Esophagus (tissue), 2 donors: ENCODE data around the gene CCDC88C. TPM values are rescaled to one million over a fixed set of nuclear protein-coding genes. Genes with fewer than 3 reads are reported as not detected.

ENCODE experiments used
- H3K27ac ChIP-seq, 2 donors: one replicate each; pipeline ENCODE4 v1.5.1; 2013; ENCODE audit warnings: low read depth in 2 of 2, mild to moderate bottlenecking in 2 of 2, inconsistent platforms in 1 of 2, low read length in 1 of 2, moderate library complexity in 1 of 2
- H3K27me3 ChIP-seq, 2 donors: one replicate each; pipeline ENCODE4 v1.6.1; 2013; ENCODE audit warnings: low read length in 2 of 2, control low read depth in 1 of 2, mild to moderate bottlenecking in 1 of 2; ENCODE audit not compliant: insufficient read depth in 2 of 2, control insufficient read depth in 1 of 2
- H3K36me3 ChIP-seq, 2 donors: one replicate each; pipeline ENCODE4 v1.6.1; 2013; ENCODE audit warnings: low read length in 1 of 2; ENCODE audit not compliant: control insufficient read depth in 2 of 2, insufficient read depth in 2 of 2
- H3K4me1 ChIP-seq, 2 donors: one replicate each; pipeline ENCODE4 v1.6.1; 2013; ENCODE audit warnings: low read length in 1 of 2; ENCODE audit not compliant: control insufficient read depth in 2 of 2, insufficient read depth in 2 of 2
- H3K4me3 ChIP-seq, 2 donors: one replicate each; pipeline ENCODE4 v1.5.1; 2013; ENCODE audit warnings: low read length in 2 of 2, mild to moderate bottlenecking in 2 of 2, low read depth in 1 of 2, moderate library complexity in 1 of 2
- H3K9me3 ChIP-seq, 2 donors: one replicate each; pipeline ENCODE4 v1.6.1; 2013; ENCODE audit warnings: mild to moderate bottlenecking in 2 of 2, low read depth in 1 of 2, low read length in 1 of 2, moderate library complexity in 1 of 2; ENCODE audit not compliant: control insufficient read depth in 2 of 2, insufficient read depth in 1 of 2
- whole genome bisulfite sequencing, 2 donors: extraction: QIAGEN DNeasy Blood & Tissue Kit; methylation state at CpG; one replicate each; pipeline ENCODE4 v1.1.7; 2013; 5-methylcytosine and 5-hydroxymethylcytosine counted together
- polyA plus RNA-seq, 2 donors: library from polyadenylated mRNA; stranded (reverse); fragments of 200-250 nt; gene quantifications; one replicate each; pipeline ENCODE4 v1.2.3, GENCODE V29; 2013
- donor health status: healthy with polysubstance abuse.
- donor health status: Bipolar disorder and iron deficiency.

Gene CCDC88C
- polyA plus RNA-seq, 2 donors = 11.0 to 18.5 TPM

GRCh38 chr14:91374879-91375702 is 42.5 kb downstream of the CCDC88C start:
- H3K9me3 ChIP-seq = no peaks in the 10 kb centered on the region
- H3K36me3 ChIP-seq = no peaks in the 10 kb centered on the region
- H3K4me3 ChIP-seq = no peak overlapping the region
- peaks cover 6 to 36% of the 10 kb centered on the region in 2 donors for H3K4me1 ChIP-seq
- H3K27me3 ChIP-seq = no peaks in the 10 kb centered on the region
- H3K27ac ChIP-seq = peak overlapping the region in 1 of 2 donors; percentile 26
- WGBS, 2 donors = 75 to 78% methylated on average over 26 of the region's 26 CpGs

DNA sequence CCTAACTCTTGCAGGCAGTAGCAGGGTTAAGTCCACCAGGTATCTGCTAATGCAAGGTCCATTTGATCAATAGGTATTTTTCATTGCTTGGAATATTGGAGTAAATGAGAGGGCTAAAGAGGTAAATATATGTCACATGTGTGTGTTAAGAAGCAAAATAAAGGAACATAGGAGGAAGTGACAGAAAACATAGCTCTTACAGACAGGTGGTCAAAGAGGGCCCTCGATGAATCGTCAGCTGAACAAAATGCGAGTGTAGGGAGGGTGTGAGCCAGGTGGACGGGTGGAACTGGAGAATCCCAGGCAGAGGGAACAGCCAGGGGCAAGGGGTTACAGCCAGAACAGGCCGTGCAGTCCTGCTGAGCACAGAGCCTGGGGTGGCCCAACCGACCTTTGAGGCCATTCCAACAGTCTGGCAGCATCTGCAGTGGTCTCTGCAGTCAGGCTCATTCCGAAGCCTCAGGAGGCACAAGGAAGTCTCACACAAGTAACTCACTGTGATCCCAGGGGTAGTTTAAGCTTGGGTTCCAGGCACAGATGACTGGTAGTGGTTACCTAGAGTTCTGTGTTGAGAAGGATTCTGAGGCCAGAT is 43.2 kb downstream of the CCDC88C start:
- WGBS, 2 donors = 64 to 66% methylated on average over 7 of the region's 7 CpGs
- Histone ChIP-seq H3K4me3 (no peak overlapping the region), H3K4me1 (peaks cover 11 to 36% of the 10 kb centered on the region in 2 donors), H3K36me3 (no peaks in the 10 kb centered on the region), H3K27ac (peak overlapping the region in 1 of 2 donors; percentile 35), H3K27me3 (no peaks in the 10 kb centered on the region), H3K9me3 (no peaks in the 10 kb centered on the region)

- H3K4me1 ChIP-seq = peaks cover 11 to 35% of the 10 kb centered on the region in 2 donors
- WGBS, 2 donors = 38 to 40% methylated on average over 11 of the region's 11 CpGs
- no peaks in the 10 kb centered on the region for H3K36me3 ChIP-seq
- no peak overlapping the region for H3K4me3 ChIP-seq
- peak overlapping the region; percentile 6 to 22 for H3K27ac ChIP-seq
- no peaks in the 10 kb centered on the region for H3K27me3 ChIP-seq
- no peaks in the 10 kb centered on the region for H3K9me3 ChIP-seq
Measured at GRCh38 chr14:91373591-91374254, 43.9 kb downstream of the CCDC88C start.

GRCh38 chr14:91372671-91373495 is 44.7 kb downstream of the CCDC88C start:
- peaks cover 11 to 30% of the 10 kb centered on the region in 2 donors for H3K4me1 ChIP-seq
- no peak overlapping the region for H3K4me3 ChIP-seq
- no peaks in the 10 kb centered on the region for H3K36me3 ChIP-seq
- H3K9me3 ChIP-seq = no peaks in the 10 kb centered on the region
- WGBS, 2 donors = 37 to 44% methylated on average over 17 of the region's 17 CpGs
- H3K27ac ChIP-seq = peak overlapping the region in 1 of 2 donors; percentile 33
- no peaks in the 10 kb centered on the region for H3K27me3 ChIP-seq

DNA sequence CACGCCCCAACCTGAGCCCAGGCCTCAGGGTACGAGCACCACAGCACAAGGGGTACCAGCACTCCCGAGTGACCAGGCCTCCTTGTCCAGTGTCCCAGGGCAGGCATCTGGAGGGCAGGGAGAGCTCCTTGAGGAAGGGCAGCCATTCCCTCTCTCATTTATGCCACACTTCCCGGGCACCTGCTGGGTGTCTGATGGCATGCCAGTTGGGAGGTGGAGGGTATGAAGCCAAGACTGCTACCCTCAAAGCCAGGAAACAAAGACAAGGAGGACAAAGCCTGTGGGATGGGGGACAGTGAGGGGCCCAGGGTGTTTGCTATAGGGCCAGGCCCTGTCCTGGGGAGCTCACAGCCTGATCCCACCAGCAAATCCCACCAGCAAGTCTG is 45.6 kb downstream of the CCDC88C start:
- H3K9me3 ChIP-seq = no peaks in the 10 kb centered on the region
- peak overlapping the region; percentile 19 to 84 for H3K27ac ChIP-seq
- H3K36me3 ChIP-seq = no peaks in the 10 kb centered on the region
- peaks cover 11 to 29% of the 10 kb centered on the region in 2 donors for H3K4me1 ChIP-seq
- H3K27me3 ChIP-seq = no peaks in the 10 kb centered on the region
- 68 to 74% methylated on average over 4 of the region's 4 CpGs for WGBS, 2 donors
- H3K4me3 ChIP-seq = no peak overlapping the region

DNA sequence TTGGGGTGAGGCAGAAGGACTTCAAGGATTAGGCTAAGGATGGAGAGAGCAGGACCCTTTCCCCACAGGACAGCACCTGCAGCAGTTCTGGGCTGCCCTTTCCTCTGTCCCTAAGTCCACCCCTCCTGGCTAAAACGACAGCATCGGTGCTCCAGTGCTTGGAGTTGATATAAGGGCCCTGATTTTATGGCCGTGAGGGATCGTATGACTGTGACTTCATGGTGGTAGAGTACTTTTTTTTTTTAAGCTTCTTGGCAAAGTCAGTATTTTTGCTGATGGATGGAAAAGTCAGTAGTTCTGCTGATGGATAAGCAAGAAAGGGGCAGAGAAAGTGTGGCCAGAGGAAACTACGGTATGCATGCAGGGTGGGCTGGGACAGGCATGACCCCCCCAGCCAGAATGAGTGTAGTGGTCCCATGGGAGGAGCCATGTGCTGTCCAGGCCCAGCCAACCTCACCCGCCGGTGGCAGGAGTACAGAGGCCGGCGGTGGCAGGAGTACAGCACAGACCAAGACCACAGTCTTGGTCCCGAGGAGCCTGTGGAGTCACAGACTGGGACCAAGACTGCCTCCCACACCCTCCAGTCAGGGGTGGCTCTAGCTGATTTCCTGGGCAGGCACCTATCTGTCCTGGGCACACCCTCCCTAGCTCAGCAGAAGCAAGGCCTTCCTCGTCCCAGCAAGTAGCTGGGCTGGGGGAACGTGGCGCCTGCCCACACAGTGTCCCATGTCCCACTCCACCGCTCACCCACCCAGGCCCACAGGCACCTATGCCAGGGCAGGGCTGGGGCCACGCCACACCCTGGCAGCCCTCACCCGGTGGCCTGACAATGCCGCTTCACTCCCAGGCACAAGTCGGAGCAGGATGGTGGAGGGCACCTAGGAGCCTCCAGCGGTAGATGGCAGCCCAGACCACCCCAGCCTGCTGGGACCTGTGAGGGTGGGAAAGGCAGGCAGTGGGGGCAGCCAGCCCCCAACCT is 46.3 kb downstream of the CCDC88C start:
- WGBS, 2 donors = 44 to 73% methylated on average over 19 of the region's 19 CpGs
- no peaks in the 10 kb centered on the region for H3K9me3 ChIP-seq
- H3K36me3 ChIP-seq = no peaks in the 10 kb centered on the region
- peaks cover 11 to 27% of the 10 kb centered on the region in 2 donors for H3K4me1 ChIP-seq
- H3K27me3 ChIP-seq = no peaks in the 10 kb centered on the region
- peak overlapping the region; percentile 58 to 84 for H3K27ac ChIP-seq
- no peak overlapping the region for H3K4me3 ChIP-seq

GRCh38 chr14:91369628-91370445 is 47.8 kb downstream of the CCDC88C start:
- 23 to 25% methylated on average over 24 of the region's 24 CpGs for WGBS, 2 donors
- Histone ChIP-seq H3K36me3 (no peaks in the 10 kb centered on the region), H3K27me3 (no peaks in the 10 kb centered on the region), H3K4me1 (peaks cover 11 to 32% of the 10 kb centered on the region in 2 donors), H3K27ac (peak overlapping the region; percentile 58 to 84), H3K4me3 (peak overlapping the region in 1 of 2 donors; percentile 18), H3K9me3 (no peaks in the 10 kb centered on the region)

DNA sequence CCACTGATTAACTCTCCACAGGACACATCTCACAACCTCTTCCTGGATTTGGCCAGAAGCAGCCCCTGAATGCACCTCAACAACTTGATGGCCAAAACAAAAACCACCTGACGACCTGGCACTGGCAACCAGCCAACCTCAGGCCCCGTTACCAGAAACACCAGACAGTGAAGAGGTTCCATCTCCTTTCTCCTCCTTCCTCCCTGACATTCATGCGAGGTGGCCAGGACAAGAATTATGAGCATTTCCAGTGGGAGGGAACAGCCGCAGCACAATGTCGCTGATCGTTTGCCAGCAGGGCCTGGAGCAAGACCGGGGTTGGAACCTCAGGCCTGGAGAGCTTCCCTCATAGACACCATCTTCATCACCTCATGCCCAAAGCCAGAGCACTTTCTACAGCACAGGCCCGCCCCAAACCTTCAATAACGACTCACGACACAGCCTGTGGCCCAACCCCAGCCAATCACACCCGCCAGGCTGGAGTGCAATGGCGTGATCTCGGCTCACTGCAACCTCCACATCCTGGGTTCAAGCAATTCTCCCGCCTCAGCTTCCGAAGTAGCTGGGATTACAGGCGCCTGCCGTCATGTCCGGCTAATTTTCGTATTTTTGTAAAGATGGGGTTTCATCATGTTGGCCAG is 48.7 kb downstream of the CCDC88C start:
- H3K4me1 ChIP-seq = peaks cover 10 to 30% of the 10 kb centered on the region in 2 donors
- WGBS, 2 donors = 69 to 74% methylated on average over 19 of the region's 19 CpGs
- no peaks in the 10 kb centered on the region for H3K36me3 ChIP-seq
- no peaks in the 10 kb centered on the region for H3K9me3 ChIP-seq
- no peak overlapping the region for H3K4me3 ChIP-seq
- H3K27ac ChIP-seq = no peak overlapping the region
- H3K27me3 ChIP-seq = no peaks in the 10 kb centered on the region
